HG03139 (cell line): ENCODE data around the gene FANCI.

ENCODE experiments used
- ATAC-seq: cut with Tn5 transposase; IDR thresholded peaks from one replicate; pipeline ENCODE4 v1.9.1; 2021; ENCODE audit not compliant: unreplicated experiment

The FANCI gene

DNA sequence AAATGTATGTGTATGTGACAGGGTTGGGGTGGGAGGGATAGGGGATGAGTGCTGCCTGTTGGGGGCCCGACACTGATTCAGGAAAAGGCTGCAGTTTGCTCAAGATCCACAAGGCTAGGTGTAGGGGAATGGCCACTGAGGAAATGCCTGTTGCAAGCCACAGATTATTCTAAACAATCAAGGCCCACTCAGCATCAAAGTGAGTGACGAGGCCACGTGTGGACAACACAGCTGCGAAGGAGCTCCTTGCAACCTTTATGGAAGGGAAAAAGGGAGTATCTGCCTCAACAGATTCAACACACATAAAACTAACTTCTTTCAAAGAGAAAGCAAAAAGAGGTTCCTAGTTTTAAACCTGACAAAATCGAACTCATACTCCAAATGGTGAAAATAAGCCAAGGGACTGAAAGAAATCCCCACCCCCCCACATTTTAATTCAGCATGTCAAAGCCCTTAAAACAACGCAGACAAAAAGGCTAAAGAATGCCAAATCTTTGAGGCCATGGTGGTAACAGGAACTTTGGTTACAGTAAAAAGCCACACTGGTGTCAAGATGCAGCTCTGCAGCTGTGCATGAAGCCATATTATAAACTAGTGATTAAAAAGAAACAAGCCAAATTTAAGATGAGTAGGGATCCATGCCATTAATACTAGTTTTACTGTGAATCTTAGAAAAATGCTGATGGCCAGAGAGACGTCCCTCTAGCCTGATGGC, 87.3 kb downstream of the FANCI start:
- ATAC-seq, result no peak

DNA sequence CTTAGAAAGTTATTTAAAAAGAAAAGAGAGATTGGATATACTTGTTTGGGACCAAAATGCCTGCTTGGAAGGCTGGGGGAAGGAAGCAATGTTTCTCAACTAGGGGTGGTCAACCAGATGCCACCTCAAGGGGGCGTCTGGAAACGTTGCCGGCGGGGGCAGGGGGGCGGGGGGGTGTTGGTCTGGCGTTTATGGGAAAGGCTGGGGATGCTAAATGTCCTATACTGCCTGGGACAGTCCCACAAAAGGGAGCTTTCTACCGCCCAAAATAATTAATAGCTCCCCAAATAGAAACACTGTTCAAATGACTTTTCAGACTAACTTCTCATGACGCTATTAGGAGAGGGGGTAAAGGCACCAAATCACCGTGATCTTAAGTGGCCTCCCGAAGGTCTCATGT, 88.7 kb downstream of the FANCI start:
- ATAC-seq, result no peak

DNA sequence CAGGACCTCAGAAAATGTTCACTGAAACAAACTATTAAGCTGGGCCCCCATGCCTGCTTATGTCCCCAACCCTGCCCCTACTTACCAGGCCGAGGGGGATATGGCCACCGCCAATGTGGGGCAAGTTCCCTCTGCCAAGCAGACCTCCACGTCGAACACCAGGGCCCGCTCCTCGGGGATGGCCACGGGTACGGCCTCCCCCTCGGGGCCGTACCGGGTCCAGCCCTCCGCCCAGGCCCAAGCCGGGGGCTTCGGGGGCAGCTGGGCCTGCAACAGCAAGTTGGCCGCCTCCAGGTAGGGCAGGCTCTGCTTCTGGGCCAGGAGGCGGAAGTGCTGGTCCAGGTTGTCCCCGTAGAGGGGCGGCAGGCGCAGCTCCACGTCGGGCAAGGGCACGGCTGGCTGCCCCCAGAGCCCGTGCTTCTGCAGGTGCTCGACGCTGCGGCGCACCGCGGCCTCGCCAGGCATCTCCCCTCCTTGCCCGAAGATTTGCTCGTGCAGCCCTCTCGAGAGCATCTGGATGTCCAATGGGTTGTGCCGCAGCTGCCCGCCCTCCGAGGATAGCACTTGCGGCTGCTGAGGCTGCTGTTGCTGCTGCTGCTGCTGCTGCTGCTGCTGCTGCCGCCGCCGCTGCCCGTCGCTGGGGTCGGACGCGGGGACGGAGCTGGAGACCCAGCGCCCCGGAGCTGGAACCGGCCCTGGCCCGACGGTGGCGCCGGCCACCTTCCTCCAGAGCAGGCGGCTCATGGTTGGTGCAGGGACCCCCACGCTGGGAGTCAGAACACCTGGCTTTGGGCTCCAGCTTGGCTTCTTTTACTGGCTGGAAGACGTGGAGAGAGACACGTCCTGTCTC, 89.5 kb downstream of the FANCI start:
- no peak for ATAC-seq

DNA sequence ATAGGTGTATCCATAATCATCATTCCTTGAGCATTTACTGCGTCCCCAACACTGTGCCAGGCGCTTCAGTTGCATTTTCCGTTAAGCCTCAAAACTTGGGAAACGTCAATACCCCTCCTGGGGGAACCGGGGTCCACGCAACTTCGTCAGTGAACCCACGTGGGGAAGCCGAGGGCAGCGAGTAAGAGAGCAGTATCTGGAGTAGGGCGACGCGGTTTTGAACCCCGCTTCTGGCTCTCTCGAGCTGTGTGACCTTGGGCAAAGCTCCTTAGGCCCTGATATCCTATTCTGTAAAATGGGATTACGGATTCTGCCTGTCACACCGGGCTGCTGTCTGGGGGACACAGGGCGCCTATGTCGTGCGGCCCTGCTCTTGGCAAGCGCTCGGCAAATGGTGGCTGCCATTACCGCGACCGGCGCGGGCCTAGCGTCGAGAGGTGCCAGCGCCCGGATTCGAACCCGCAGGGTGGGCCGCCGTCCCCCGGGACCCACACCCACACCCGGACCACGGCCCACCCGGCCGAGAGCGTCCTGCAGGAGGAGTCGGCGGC, 90.3 kb downstream of the FANCI start:
- ATAC-seq, result no peak

DNA sequence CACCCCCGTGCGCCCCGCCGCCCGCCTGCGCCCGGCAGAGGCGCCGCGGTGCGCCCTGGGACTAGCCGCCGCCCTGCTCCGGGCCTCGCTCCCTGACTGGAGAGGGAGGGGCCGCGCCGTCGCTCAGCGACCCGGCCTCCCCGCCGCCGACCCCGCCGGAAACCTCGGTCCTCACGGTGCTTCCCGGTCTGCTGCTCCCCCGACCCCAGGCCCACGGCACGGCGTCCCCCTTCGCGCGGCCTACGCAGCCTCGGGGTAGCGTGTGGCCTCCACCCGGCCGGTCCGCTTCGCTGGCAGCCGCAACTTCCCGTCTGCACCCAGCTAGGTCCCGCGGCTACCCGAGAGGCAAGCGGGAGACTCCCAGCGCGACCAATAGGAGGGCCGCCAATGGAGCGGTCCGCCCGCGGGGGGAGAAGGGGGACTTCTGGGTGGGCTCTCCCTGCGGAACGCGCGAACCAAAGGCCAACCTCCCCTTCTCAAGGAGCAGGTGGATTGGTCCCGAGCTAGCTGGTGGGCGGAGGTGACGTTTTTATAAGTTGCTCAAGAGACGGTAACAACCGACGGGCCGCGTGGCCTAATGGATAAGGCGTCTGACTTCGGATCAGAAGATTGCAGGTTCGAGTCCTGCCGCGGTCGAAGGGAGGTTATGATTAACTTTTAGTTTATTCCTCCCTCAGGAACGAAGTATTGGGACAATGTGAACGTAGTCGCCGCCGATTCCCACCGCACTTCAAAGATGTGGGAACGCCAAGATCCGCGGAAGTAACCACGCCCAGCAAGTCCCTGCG, 90.9 kb downstream of the FANCI start, which contains the start of gene POLG:
TSS of gene POLG (minus strand) at position 315 of the 788 bp plus-strand sequence. CDS start 1,070 bp downstream, outside the sequence.
- peak; percentile 85 for ATAC-seq

DNA sequence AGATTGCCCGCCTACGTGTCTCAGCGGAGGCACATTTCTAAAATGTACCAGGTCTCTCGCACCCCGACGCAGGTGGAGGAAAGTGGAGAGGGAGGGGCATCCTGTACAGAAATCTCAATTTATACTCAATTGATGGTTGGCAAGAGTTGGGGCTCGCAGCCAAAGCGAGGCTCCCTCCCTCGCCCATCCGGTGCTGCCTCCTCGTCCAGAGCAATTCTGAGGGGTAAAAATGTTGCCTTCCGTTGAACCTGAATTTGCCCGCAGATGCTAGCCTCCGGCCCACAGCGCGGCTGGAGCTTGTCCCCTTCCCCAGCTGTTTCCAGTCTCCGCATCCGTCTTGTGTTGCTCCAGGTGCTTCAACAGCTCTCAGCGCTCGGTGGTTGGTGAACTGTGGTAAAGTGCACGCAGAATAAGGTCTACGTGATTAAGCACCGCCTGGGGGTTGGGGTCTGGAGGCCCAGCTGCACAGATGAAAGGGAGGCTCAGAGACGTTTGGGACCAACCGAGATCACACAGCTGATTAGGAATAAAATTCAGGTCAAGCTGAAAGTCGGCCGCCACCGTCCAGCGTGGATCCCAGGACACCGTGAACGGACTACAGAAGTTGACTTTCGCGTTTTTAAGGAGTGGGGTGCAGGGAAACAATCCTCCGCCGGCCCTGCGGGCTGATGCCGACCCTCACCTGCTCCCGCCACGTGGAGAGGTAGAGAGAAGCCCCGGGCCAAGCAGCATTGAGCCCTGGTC, 91.7 kb downstream of the FANCI start:
- ATAC-seq, result peak; percentile 18

DNA sequence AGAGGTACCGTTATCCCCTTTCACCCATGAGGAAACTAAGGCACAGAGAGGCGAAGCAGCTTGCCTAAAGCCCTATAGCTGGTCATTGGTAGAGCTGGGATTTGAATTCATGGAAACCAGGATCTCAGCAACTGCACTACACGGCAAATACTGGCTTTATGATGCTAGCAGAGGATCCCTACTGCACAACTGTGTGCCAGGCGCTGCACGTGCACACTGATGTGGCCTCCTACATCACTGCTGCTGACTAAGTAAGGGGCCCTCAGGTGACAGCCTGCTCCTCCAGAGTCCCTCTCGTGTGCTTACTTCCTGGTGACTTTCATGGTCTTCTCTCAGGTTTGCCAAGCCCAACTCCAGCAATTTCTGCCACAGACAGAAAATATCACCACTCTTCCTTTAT, 94.3 kb downstream of the FANCI start:
- ATAC-seq, result no peak

DNA sequence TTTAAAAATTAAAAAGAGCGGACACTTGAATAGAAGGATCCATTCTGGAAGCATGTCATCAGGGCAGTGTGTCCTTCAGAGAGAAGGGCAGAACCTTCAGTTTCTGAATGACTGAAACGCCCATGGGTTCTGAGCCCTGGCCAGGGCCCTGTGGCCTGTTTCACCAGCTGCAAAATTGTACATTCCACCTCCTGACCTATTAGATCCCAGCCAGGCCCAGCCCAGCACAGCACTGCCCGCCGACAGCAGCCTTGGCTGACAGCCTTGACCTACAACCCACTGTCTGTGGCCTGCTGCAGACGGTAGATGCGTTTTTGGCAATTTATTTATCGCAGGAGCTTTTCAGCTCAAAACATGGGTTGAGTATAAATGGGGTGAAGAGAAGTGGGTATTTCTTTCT, 96.8 kb downstream of the FANCI start:
- no peak for ATAC-seq

DNA sequence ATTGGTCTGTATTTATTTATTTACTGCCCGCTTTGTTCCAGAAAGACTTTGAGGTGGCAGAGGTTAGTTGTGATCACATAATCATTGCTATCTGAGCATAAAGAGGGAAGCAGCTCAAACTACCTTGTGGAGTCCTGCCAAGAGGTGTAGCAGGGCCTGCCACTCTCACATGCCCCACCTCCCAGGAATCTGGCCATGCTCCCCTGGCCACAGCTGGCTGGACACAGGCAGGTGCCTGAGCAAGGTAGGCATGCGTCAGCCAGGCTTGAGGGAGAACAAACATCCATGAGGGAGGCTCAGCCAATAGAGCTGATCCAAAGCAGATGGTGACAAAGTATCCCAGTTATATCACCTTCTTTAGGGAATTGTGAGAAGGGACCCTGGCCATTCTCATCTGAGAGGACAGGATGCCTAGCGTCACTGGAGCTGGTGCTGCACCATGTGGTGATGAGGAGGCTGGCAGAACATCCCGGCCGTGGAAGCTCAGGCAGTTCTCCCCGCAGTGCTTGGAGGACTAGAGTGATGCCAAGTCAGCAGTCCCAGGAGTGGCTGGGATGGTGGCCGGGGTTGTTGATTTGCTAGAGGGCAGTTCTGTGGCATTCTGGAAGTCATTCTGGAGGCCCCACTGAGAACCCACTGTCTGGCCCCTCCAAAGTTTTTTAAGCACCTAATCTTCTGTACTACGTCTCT, 97.7 kb downstream of the FANCI start:
- ATAC-seq, result no peak

DNA sequence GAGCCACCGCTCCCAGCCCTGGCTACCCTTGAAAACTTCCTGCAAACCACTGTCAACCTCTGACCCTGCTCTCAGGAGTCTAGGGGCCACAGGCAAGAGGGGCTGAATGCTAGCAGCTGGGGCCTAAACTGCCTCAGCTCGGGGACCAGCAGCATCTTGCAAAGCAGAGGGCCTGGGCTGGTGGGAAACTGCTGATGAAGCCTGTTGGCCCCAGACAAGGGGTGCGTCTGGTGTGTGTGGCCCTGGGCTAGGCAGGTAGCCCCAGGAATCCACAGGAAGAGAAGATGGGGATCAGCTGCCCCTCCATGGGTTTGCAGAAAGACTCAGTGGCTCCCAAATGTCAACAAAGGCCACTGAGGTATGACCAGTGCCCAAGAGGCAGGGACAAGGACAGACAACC, 99.1 kb downstream of the FANCI start:
- ATAC-seq, result no peak

DNA sequence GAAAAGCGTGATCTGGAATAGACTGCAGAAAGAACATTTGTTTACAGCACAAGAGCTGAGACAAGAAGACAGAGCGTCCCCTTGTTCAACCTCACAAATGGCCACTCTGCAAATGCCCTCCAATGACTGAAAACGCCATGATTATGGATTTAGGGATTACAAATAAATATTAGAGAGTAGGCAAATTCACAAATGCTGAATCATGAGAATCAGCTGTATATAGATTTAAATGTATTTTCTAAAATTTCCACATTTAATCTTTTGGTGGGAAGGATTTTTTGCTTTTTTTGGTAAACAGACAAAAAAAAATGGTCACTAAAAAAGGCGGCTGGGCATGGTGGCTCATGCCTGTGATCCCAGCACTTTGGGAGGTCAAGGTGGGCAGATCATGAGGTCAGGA, 101.5 kb downstream of the FANCI start:
- ATAC-seq, result no peak

DNA sequence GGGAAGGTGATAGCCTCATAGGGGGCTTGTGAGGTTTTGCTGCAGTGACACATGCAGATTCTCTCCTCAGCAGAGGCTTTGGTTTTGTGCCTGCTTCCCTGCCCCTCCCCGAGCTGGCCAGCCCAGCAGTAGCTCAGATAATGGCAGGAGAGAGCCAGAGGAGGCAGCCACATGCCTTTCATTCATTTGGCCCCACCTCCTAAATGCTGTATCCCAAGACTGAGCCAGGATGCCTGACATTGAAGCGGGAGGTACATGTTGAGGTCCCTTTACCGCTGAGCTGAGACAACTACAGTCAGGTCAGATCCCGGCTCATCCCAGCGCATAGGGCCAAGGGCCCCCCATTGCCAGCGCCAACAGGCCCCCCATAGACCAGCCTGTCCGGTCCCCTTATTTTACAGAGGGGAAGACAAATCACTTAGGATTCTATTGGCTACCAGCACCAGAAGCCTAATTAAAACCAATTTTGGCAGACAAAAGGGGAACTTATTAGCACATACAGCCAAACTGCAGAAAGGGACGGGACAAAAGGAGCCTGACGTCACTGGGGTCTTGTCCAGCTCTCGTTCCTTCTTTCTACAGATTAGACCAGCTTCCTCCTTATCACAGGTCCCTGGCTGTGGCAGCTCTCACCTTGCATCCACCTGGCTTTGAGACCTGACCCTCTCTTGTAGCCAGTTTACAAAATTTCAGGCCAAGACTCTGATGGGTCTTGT, 102.9 kb downstream of the FANCI start:
- ATAC-seq, result no peak

DNA sequence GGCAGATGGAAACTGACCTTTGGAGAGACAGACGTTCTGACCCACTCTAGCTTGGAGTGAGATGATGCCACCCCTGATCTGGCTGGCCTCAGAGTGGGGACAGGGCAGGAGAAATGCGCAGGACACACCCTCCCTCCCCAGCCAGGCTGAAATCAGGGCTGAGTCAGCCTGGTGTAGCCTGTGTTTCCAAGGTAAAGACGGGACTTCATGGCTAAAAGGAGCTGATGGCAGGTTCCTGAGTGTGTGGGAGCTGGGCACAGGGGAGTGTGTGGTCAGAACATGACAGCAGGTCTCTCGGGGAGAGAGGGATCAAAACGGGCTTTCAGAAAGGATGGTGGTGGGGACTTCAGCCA, 105.4 kb downstream of the FANCI start:
- no peak for ATAC-seq

DNA sequence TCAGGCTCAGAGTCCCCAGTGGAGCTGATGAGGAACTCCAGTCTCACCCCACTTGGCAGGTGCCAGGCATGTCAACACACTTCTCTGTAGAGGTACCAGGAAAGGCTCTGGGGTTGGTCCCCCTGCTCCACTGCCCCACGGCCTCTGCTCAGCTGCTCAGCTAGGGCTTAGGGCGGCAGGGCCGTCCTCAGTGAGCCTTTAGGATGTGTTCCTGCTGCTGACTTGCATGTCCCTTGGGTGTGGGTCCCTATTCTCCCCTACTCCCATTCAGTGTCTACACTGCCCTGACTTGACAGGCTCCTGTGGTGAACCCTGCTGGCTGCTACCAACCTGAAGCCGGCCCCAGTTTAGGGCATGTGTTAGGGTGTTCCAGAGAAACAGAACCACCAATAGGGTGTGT, 108.7 kb downstream of the FANCI start:
- ATAC-seq, result no peak

DNA sequence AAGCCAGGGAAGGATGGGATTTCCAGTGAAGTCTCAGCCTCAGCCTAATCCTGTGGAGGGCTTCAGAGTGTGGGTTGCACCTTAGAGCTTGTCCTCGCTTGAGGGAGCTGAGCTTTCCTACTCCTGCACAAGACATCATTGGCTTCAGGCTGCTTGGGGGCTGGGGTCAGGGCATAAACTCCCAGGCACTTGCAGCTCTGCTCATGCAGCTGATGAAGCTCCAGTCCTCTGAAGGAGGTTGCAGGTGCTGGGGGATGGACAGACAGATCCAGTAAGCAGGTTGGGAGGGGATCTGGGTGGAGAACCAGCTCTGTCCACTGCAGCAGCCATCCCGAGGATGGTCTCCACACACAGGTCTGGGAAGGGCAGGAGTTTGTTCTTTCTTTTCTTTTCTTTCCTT, 110.2 kb downstream of the FANCI start:
- no peak for ATAC-seq

DNA sequence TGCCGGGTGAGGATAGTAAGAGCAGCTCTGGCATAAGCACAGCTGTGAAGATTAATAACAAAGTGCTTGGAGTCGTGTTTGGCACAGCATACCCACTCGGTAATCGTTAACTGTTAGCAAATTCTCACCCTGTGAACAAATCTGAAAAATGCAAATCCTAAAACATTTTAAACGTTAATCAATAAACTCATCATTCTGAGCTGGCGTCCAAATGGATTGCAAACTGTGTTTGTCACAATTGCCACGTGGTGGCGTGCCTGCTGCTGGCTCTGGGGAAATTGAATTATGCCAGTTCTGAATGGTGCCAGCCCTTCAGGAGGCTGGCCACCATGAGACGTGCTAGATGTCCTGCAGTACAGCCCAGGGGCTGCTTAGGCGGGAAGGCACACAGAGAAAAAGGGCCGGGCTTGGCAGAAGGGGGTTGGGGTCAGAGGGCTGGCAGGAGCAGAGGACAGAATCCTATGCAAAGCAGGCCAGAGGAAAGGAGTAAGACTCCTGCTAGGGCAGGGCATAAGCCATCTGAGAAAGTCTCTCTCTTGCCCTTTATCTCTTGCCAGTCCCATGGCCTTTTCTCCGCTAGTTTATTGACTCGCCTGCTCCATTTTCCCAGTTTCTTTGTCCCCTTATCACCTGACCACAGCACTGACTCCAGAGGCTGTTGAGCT, 113.0 kb downstream of the FANCI start:
- ATAC-seq, result no peak

DNA sequence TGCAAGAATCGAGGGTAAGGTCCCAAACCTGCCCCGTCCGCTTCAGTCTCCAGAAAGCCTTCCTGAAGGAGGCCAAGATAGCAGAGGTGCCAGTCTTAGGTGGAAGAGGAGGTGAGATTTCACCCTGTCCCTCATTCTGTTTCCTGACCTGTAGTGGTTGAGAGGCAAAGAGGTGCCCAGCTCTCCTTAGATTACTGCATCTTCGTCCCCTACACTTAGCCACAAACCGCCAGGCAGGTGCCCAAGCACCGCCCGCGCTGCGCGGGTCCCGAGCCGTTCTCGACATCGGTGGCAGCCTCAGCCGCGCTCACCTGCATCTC, 114.6 kb downstream of the FANCI start:
- ATAC-seq, result no peak

DNA sequence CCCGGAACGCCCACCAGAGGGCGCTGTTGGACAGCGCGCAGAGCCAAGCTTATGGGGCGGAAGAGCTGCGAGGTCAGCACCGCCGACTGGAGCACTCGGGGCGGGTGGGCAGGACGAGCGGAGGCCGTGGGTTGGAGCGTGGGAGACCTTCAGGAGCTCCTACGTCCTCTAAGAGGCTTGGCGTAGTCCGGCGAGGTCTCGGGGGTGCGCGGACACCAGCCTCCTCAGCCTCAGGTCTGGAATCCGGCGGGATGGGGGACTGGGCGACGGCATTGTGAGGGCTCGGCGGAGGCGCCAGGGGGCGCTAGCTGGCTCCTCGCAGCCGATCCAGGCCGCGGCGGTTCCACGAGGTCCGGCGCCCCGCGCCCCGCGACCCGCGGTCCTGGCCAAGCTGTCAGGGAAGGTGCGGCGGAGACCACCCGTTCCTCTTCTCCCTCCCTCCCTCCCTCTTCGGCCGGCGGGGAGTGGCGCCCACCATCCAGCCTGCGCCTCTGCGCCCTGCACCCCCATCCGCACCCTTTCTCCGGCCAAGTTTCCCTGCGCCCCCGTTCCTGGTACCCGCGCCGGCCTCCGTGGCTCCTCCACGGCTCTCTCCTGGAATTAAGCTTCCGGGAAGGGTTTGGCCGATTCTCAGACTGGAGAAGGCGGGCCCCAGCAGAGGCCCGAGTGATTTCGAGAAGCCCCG, 115.1 kb downstream of the FANCI start:
- peak; percentile 89 for ATAC-seq
